NCI-H69 (cell line): ENCODE measurements around the gene FAM210A.
A peak's percentile ranks its signal among the peaks of the same experiment; 100 is the strongest.

Source experiments
- DNase-seq: peaks from one replicate; lab custom pipeline; 2025; lab: John Stamatoyannopoulos, UW

The FAM210A gene

GRCh38 chr18:13621886-13622619 lies 104.3 kb downstream of the FAM210A start:
- no peak for DNase-seq

DNA sequence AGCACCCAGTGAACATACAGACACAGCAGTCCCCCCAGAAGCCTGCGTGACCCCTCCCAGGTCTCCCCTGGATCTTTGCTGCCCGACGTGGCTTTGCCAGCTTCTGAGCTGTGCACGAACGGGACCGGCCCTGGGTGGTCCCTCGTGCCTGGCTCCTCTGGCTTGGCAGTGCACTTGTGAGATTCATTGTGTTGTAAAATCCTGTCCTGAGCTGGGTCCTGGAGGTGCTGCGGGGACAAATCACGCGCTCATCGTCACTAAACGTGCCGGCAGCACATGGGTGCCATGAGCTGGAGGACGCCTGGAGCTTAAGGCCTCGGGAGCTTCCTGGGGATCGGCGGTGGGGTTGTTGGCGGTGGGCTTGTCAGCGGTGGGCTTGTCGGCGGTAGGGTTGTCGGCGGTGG lies 104.9 kb downstream of the FAM210A start:
- no peak for DNase-seq

DNA sequence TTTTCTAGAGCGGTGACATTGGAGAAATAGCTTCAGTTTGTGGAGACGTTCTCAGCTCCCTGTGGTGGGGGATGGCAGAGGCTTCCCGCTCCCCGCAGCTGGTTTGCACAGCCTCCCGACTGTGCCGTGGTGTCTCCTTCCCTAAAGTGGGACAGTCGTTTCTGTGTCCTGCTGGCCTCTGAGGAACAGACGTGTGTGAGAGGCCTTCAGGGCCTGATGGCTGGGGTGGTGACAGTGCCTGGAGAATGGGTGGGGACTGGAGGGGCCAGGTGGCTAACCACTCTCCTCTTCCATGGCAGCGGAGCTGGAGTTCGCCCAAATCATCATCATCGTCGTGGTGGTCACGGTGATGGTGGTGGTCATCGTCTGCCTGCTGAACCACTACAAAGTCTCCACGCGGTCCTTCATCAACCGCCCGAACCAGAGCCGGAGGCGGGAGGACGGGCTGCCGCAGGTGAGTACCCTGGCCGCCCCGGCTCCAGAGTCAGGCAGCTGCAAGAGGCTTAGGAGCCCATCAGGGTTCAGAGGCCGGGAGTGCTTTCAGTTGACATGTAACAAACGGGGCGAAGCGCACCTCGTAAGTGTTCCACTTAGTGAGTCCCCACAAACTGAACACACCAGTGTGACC lies 105.4 kb downstream of the FAM210A start:
- DNase-seq, result no peak

DNA sequence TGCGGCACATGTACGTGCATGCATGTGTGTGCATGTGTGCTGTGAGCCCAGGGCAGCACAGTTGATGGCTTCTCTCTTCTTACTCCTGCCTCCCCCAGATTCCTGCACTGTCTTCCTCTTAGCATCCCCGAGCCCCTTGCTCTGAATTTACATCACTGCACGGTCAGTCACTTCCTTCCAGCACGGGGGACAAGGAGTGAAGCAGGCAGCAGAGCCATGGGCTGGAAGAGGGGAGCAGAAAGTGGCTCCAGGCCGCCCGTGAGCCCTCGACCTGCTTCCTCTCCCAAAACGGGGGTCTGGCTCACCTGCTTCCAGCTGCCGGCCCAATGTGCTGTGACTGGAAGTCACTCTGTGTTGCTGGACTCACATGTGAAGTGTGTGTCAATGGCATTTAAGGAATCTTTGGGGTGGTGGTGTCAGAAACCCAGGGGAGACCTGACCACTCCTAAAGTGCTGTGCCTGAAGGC lies 106.1 kb downstream of the FAM210A start:
- DNase-seq, result no peak

DNA sequence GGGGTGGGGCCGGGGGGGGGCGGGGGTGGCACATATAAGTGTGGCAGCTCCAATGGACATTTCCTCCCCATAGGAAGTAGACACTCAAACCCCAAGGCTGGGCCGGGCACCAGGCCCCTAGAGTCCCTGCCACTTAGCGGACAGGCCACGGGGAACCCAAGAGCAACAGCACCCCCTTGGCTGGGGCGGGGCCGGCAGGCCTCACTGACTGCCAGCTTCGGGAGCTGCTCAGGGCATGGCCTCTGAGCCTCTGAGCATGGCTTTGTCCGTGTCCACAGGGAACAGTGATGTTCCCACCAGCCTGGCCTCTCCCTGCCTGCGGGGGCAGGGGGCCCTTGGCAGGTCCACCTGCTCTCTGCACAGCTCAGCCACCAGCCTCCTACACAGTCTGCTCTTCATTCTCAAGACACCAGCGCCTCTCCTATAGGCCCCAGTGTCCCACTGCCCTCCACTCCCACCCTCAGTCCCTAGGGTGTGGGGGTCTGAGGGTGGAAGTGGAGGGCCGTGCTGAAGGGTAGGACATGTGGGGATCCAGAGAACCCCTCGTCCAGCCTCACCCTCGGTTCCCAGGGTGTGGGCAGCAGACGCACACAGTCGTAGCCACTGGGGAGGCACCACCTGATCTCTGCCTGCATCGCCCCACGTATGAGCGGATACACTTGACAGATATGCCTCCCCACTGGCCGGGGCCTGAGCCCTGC lies 106.7 kb downstream of the FAM210A start:
- DNase-seq, result no peak

- no peak for DNase-seq
Measured at GRCh38 chr18:13618760-13619438, 107.5 kb downstream of the FAM210A start.

GRCh38 chr18:13617826-13618515 lies 108.4 kb downstream of the FAM210A start:
- DNase-seq, result no peak

GRCh38 chr18:13616525-13617035 lies 109.8 kb downstream of the FAM210A start:
- peak; percentile 59 for DNase-seq

DNA sequence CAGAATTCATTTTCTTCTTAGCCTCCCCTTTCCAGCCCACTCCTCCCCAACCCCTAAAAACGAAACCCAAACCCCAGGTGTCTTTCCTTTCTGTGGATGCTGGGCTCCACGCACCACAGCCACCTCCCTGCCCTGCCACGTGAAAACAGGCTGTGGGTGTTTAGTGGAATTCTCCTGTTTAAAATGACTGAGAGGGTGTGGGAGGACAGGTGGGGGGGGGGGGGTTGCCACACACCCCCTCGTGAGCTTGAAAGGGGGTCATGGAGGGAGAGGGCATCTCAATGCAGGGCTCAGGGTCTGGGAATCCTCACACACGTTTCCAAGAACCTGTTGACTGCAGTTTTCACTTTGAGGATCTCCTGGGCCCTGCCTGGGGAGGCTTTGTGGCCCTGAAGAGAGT lies 110.3 kb downstream of the FAM210A start:
- no peak for DNase-seq

DNA sequence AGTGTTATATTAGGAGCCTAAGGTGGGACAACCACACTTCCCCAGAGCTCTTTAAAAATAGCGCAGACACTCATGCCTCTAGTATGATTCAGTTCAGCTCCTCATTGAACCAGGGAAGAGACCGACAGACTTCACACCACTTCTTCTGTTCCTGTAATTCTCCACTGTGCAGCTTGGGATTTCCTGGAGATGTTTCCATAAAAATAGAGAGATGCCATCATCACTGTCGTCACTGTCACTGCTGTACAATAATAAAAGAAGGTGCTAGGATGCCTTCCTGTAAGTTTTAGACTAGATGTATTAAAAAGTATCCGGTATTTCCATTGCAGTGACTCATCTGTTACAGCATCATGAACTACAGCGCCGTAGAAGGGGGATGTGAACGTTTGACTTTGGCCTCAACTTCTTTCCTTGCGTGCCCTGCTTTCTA lies 110.9 kb downstream of the FAM210A start:
- no peak for DNase-seq

DNA sequence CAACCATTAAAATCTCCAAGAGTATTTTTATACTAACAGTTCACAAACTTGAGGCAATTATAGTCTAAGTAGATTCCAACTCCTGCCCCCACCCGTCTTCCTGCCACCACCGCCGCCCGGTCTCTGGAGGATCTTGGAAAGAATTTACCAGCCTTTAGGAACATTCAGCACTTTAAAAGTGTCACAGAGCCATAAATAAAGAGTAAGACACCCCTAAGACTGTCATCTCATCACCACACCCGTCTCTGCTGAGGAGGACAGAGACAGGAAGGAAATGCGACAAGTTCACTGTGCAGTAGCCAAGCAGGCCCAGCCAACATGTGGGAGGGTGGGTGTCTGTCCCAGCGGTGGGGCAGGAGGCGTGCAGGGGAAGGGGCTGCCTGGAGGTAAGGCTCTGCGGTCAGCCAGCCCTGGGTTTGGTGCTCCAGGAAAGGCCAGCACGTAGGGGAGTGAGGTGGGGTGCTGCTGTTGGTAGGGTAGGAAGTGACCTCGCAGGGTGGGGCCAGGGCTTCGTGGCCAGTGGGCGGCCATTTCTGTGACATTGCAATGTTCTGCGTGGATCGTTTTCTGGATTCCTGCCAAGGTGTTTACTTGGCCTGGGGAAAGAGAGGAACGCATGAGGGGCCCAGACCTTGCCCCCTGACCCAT lies 111.6 kb downstream of the FAM210A start:
- no peak for DNase-seq

DNA sequence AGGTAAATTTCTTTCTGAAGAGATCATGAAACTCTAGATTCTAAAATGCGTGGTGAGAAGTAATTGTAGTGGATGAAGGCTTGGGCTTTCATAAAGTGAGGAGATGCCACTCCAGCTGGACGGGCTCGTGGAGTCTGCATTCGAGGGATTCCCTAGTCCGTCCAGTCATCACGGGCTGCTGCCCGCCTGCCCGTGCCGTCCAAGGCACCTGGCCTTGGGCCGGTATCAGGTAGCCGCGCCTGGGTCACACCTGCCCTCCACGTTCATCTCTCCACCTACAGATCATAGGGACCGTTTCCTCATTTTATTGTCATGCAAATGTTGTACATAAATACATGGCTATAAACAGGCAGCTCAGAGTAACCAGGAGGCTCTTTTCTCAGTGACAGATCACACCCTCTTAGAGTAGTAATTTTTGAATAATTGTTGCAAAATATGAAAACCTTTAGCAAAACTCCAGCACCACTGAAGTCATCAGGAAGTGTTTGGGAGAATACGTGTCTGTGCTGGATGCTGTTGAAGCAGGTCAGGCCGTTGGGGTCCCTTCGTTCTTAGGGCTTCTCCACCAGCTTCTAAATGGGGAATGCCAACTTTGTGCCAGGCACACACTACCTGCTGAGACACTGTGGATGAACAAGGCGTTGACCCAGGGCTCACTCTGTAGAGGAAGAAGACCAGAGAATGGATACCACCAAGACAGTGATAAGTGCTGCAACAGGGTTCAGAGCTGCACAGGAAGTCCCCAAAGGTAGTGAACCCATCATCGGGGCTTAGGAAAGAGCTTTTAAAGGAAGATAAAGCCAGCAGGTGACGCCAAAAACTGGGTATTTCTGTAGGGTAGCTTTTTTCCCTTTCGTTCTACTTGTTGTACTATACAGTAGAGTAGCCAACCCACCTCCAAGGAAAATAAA lies 112.5 kb downstream of the FAM210A start:
- DNase-seq, result no peak
